Nephron progenitor cell (in vitro differentiated cells): Measurements from ENCODE around the gene ALLC.

Source experiments
- DNase-seq: peaks from one replicate; pipeline ENCODE4 v3.0.0; 2021
- H3K27ac Mint-ChIP-seq: 2 replicates; pipeline ENCODE4 v1.8.0; 2021; ENCODE audit warnings: mild to moderate bottlenecking, moderate library complexity, mixed read lengths
- H3K27me3 Mint-ChIP-seq: 2 replicates; pipeline ENCODE4 v1.8.0; 2021; ENCODE audit warnings: mild to moderate bottlenecking, low read depth, mixed read lengths; ENCODE audit not compliant: poor library complexity
- H3K36me3 Mint-ChIP-seq: 2 replicates; pipeline ENCODE4 v1.8.0; 2021; ENCODE audit warnings: low read depth, mixed read lengths
- H3K4me1 Mint-ChIP-seq: 2 replicates; pipeline ENCODE4 v1.8.0; 2021; ENCODE audit warnings: mixed read lengths
- H3K4me3 Mint-ChIP-seq: 2 replicates; pipeline ENCODE4 v1.8.0; 2021; ENCODE audit warnings: mild to moderate bottlenecking, moderate library complexity, mixed read lengths
- H3K9me3 Mint-ChIP-seq: 2 replicates; pipeline ENCODE4 v1.8.0; 2021; ENCODE audit warnings: mild to moderate bottlenecking, moderate library complexity, mixed read lengths
- CTCF ChIP-seq: fragments of 200-600 bp; sonication (generic); IDR thresholded peaks from 2 replicates; pipeline ENCODE4 v1.5.0; 2021; ENCODE audit warnings: antibody characterized with exemption

The ALLC gene

DNA sequence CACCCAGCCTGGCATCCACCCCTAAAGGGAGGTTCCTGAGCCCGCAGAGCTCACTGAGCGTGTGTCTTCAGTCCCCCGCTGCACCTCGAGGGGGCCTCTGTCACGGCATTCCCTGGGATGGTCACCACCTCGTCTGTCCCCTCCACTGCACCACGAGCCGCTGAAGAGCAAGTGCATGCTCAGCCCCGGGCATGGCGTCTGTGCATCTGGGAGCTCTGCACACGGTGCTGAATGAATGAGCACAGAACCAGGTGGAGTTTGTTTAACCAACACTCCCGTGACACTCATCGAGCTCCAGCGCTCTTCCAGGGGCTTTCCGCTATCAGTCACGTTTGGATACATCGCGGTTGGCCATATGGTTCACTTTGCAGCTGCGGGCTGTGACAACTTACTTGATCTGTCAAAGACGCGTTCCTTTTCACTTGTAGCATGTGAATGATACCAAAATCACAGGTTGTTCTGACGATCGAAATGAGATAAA lies 9.2 kb downstream of the ALLC start:
- no peak overlapping the region for H3K4me3 Mint-ChIP-seq
- DNase-seq: no peak
- no peak for TF ChIP-seq CTCF
- H3K9me3 Mint-ChIP-seq: peaks cover 8% of the 10 kb centered on the region
- H3K27me3 Mint-ChIP-seq: peaks cover 14% of the 10 kb centered on the region
- H3K36me3 Mint-ChIP-seq: no peaks in the 10 kb centered on the region
- no peak overlapping the region for H3K27ac Mint-ChIP-seq
- H3K4me1 Mint-ChIP-seq: peaks cover 14% of the 10 kb centered on the region

GRCh38 chr2:3669656-3670055 lies 11.7 kb downstream of the ALLC start:
- Mint-ChIP-seq H3K9me3 (peaks cover 8% of the 10 kb centered on the region), H3K27me3 (peaks cover 19% of the 10 kb centered on the region), H3K27ac (no peak overlapping the region), H3K4me3 (no peak overlapping the region), H3K4me1 (peaks cover 14% of the 10 kb centered on the region), H3K36me3 (no peaks in the 10 kb centered on the region)
- TF ChIP-seq CTCF: no peak
- no peak for DNase-seq

DNA sequence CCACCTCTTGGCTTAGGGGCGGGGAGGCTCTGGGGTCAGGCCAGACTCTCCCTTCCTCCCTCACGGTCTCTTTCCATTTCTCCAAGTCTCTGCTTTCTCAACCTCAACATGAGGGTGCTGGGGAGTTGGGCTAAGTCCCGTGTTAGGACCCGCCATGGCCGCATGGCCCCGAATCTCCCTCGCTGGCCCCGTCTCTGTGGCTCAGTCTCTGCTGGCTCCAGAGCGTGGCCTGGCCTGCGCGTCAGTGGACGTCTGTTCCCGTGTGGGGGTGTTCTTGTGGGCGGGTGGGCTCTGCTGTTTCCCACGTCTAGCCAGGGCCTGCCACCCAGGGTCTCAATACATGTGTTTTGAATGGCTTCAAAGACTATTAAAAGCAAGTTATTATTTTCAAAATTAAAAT lies 12.4 kb downstream of the ALLC start:
- Mint-ChIP-seq H3K9me3 (peaks cover 8% of the 10 kb centered on the region), H3K27ac (no peak overlapping the region), H3K4me3 (no peak overlapping the region), H3K4me1 (peaks cover 14% of the 10 kb centered on the region), H3K27me3 (peaks cover 23% of the 10 kb centered on the region), H3K36me3 (no peaks in the 10 kb centered on the region)
- DNase-seq: no peak
- TF ChIP-seq CTCF: no peak

GRCh38 chr2:3670941-3671340 lies 12.9 kb downstream of the ALLC start:
- no peak for TF ChIP-seq CTCF
- Mint-ChIP-seq H3K27me3 (peaks cover 26% of the 10 kb centered on the region), H3K4me3 (no peak overlapping the region), H3K4me1 (peaks cover 14% of the 10 kb centered on the region), H3K27ac (no peak overlapping the region), H3K9me3 (peaks cover 8% of the 10 kb centered on the region), H3K36me3 (no peaks in the 10 kb centered on the region)
- no peak for DNase-seq

DNA sequence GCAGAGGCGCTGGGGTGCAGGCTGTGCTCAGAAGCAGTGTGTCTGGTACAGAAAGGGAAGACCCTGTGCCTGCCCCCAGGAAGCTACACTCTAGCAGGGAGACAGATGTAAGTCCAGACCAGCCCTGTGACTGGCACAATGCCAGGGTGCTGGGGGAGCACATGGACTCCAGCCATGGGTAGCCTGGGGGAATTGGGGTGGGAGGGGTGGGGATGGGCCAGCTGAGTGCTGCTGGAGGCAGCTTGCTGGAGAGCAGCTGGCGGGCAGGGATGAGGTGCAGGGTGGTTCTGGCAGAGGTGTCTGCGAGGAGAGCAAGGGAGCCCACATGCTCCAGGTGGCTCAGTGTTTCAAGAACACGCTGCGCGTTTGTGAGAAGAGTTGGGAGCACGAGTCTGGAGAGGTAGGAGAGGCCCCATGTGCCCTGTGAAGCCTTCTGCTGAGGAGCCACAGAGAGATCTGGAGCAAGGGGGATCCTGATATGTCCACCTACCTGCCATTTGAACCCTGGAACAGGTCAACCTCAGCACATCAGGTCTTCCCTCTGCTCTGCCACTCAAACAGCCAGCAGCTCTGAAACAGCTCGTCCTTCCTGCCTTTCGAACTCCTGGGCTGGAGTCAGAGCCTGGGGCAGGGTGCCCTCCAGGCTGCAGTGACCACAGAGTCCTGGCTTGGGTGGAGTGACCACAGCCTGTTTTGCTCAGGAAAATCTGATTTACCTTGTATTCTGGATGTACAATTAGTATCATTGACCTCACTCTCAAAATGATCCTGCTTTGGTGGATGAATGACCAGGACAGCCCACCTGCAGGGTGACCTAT lies 15.1 kb downstream of the ALLC start:
- H3K4me3 Mint-ChIP-seq: no peak overlapping the region
- peaks cover 16% of the 10 kb centered on the region for H3K27me3 Mint-ChIP-seq
- no peak overlapping the region for H3K27ac Mint-ChIP-seq
- no peak for DNase-seq
- no peak for TF ChIP-seq CTCF
- peaks cover 8% of the 10 kb centered on the region for H3K9me3 Mint-ChIP-seq
- no peaks in the 10 kb centered on the region for H3K4me1 Mint-ChIP-seq
- no peaks in the 10 kb centered on the region for H3K36me3 Mint-ChIP-seq
